Ectodermal cell (in vitro differentiated cells): ENCODE results near the gene SARS2.
"Not testable (repeated sequence)": the region's sequence is repeated elsewhere in the genome, so short reads cannot be mapped to it uniquely, and the experiment has no call there.

Experiments
- H3K27ac ChIP-seq: 2 replicates; pipeline ENCODE4 v1.7.0; 2013; ENCODE audit warnings: mild to moderate bottlenecking, low read depth, low read length; ENCODE audit not compliant: insufficient read depth, poor library complexity, severe bottlenecking
- H3K27me3 ChIP-seq: 2 replicates; pipeline ENCODE4 v1.7.0; 2013; ENCODE audit warnings: mild to moderate bottlenecking, low read length; ENCODE audit not compliant: insufficient read depth, control insufficient read depth, poor library complexity, severe bottlenecking
- H3K36me3 ChIP-seq: one replicate; pipeline ENCODE4 v1.7.0; 2013; ENCODE audit warnings: low read length; ENCODE audit not compliant: control insufficient read depth, insufficient read depth
- H3K4me1 ChIP-seq: one replicate; pipeline ENCODE4 v1.7.0; 2013; ENCODE audit warnings: low read length; ENCODE audit not compliant: control insufficient read depth, insufficient read depth
- H3K4me3 ChIP-seq: 2 replicates; pipeline ENCODE4 v1.7.0; 2013; ENCODE audit warnings: low read depth, low read length, control low read depth; ENCODE audit not compliant: insufficient read depth
- H3K9me3 ChIP-seq: 2 replicates; pipeline ENCODE4 v1.7.0; 2013; ENCODE audit warnings: mild to moderate bottlenecking, low read length, moderate library complexity; ENCODE audit not compliant: control insufficient read depth
- WGBS, 2 experiments: methylation state at CpG; one replicate each; pipeline ENCODE4 v1.1.7; 2013; ENCODE audit warnings: missing lambda C conversion rate in 2 of 2; 5-methylcytosine and 5-hydroxymethylcytosine counted together

SARS2 gene

DNA sequence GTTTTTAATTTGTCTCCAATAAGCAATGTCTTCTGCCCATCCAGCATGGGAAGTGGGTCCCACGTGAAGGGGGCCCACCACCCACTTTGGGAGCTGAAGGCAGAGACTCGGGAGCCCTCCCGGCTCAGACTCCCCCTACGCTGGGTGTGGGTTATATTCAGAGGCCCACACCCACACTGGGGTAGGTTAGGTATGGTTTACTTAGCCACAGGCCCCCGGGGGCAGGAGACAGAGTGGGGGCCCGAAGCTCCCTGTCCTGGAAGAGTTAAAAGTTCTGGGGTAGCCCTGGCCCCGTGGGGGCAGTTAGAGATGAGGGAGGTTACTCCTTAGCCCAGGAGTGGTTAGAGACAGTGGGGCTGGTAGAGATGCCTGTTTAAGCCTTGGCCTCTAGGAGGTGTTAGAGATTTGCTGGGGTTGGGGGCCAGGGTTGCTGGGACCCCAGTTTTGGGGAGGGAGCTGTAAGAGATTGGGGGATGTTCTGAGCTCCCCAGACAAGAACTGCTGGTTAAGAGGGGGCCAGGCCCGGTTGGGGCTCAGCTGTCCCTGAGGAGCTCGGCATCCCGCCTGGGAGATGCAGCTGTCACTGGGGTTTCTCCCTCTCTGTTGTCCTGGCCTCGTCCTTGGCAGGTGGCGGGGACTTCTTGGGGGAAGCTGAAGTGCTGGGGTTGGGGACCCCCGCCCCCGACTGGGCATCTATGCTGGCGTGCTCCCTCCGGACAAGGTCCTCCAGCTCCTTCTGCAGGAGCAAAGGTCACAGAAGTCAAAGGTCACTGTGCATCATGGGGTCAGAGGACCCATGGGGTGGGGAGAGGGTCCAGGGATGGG, 51.8 kb downstream of the SARS2 start:
- H3K27me3 ChIP-seq, result no peaks in the 10 kb centered on the region
- WGBS, 2 experiments, result 90% methylated on average over 16 of the region's 16 CpGs
- no peak overlapping the region for H3K27ac ChIP-seq
- no peak overlapping the region for H3K4me3 ChIP-seq
- peaks cover 9% of the 10 kb centered on the region for H3K4me1 ChIP-seq
- no peaks in the 10 kb centered on the region for H3K9me3 ChIP-seq
- no peaks in the 10 kb centered on the region for H3K36me3 ChIP-seq

DNA sequence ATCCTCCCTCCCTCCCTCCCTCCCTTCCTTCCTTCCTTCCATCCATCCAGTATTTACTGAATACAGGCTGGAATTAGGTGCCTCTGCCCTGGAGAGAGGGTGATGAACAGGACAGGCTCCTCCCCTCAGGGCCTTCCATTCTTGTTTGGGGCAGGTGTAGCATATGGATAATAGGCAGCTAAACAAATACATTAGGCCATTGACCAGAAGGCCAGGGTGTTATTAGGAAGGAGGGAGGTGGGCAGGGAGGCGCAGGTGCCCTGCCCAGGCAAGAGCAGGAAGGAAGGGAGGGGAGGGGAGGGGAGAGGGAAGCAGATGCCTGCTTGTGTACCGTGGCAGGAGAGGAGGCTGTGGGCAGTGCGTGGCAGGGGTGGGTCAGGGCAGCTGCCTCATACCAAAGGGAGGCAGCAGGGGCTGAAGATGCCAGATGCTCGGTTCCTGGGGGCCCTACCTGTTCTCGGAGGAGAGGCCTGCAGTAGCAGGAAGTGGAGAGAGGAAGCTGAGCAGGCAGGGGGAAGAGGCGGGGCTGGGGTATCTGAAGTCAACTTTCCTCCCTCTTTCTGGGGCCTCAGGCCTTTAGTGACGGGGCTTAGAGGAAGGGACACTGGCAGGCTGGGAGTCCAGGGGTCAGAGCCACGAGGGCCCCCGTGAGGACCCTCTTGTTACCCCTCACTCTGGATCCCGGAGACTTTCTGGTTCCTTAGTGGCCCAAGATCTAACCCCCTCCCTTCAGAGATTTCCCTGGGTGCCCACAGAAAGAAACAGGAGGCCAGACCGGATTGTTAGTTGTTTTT, 52.6 kb downstream of the SARS2 start, which contains the start of gene RINL:
Gene RINL, minus strand, starts transcription at position 495 of the 794 bp plus-strand sequence. CDS start 1,533 bp downstream, outside the sequence.
- 79 to 82% methylated on average over 11 of the region's 11 CpGs for WGBS, 2 experiments
- Histone ChIP-seq H3K9me3 (no peaks in the 10 kb centered on the region), H3K27ac (no peak within 1 kb of the TSS), H3K36me3 (no peaks in the 10 kb centered on the region), H3K4me3 (no peak within 1 kb of the TSS), H3K4me1 (peaks cover 9% of the 10 kb centered on the region), H3K27me3 (no peaks in the 10 kb centered on the region)

GRCh38 chr19:38875656-38876395, 54.7 kb downstream of the SARS2 start:
- peaks cover 9% of the 10 kb centered on the region for H3K4me1 ChIP-seq
- no peaks in the 10 kb centered on the region for H3K9me3 ChIP-seq
- H3K27ac ChIP-seq, result no peak overlapping the region
- WGBS, 2 experiments, result 84 to 87% methylated on average over 5 to 6 of the region's 6 CpGs
- peaks cover under 1% of the 10 kb centered on the region for H3K27me3 ChIP-seq
- H3K36me3 ChIP-seq, result no peaks in the 10 kb centered on the region
- no peak overlapping the region for H3K4me3 ChIP-seq

- H3K4me3 ChIP-seq, H3K27ac ChIP-seq, H3K9me3 ChIP-seq, H3K4me1 ChIP-seq, H3K36me3 ChIP-seq: not testable (repeated sequence)
- peaks cover 16% of the 10 kb centered on the region for H3K27me3 ChIP-seq
- 94% methylated on average over 10 of the region's 10 CpGs for WGBS, 2 experiments
These were observed 57.2 kb downstream of the SARS2 start for GRCh38 chr19:38873400-38873799.

DNA sequence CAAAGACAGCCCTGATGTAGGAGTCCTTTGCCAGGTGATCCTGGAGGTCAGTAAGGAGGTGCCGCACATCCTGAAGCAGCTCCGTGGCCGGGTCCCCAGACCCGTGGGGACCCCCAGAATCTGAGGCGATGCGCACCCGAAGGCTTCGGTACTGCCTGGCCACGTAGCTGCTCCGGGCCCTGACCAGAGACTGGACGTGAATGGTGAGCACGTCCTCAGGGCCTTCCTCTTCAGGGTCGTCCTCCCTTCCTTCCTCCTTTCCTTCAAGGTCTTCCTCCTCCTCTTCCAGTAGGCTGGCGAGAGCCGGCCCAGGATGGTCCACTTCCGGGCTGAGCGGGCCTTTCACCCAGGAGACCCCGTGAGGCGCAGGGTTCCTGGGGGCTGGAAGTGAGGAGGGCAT, 60.0 kb downstream of the SARS2 start:
- WGBS, 2 experiments, result 92 to 93% methylated on average over 19 of the region's 19 CpGs
- Histone ChIP-seq H3K27ac (no peak overlapping the region), H3K4me1 (no peaks in the 10 kb centered on the region), H3K27me3 (peaks cover 16% of the 10 kb centered on the region), H3K4me3 (no peak overlapping the region), H3K9me3 (no peaks in the 10 kb centered on the region), H3K36me3 (no peaks in the 10 kb centered on the region)

- Histone ChIP-seq H3K36me3 (no peaks in the 10 kb centered on the region), H3K4me3 (peak overlapping the region; percentile 14), H3K4me1 (no peaks in the 10 kb centered on the region), H3K27me3 (peaks cover 16% of the 10 kb centered on the region), H3K27ac (no peak overlapping the region), H3K9me3 (no peaks in the 10 kb centered on the region)
- WGBS, 2 experiments, result 30 to 32% methylated on average over 62 of the region's 62 CpGs
These were observed 60.5 kb downstream of the SARS2 start for GRCh38 chr19:38869836-38870607.

DNA sequence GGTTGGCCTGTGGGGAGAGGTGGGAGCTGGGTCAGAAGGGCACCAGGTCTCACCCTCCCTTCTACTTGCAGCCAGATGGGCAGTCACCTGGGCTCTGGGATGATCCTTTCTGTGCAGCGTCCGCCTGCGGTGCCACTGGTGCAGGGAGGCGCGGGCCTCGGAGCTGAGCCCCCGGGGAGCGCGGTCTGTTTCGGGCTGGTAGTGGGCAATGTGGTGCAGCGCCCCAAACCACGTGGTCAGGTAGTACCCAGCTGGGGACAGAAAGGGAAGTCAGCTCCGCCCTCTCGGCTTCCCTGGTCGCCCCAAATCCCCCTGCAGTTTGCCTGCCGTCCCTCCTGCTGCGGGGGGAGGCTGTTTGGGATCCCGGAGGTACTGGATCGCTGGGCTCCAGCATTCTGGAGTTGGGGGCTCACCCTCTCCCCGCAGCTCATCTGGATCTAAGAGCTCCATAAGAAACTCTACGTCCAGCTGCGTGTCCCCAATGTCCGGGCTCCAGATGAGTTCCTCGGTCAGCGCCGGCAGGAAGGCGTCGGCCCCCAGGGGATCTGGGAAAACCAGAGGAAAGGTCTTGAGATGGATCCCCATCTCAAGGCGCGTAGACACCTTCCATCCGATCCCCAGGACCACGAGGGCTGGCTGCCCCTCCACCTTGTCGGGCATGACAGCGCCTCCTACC, 61.3 kb downstream of the SARS2 start:
- H3K36me3 ChIP-seq, result no peaks in the 10 kb centered on the region
- H3K27ac ChIP-seq, result no peak overlapping the region
- peak overlapping the region; percentile 14 for H3K4me3 ChIP-seq
- 66% methylated on average over 34 of the region's 34 CpGs for WGBS, 2 experiments
- no peaks in the 10 kb centered on the region for H3K9me3 ChIP-seq
- peaks cover 16% of the 10 kb centered on the region for H3K27me3 ChIP-seq
- H3K4me1 ChIP-seq, result no peaks in the 10 kb centered on the region

DNA sequence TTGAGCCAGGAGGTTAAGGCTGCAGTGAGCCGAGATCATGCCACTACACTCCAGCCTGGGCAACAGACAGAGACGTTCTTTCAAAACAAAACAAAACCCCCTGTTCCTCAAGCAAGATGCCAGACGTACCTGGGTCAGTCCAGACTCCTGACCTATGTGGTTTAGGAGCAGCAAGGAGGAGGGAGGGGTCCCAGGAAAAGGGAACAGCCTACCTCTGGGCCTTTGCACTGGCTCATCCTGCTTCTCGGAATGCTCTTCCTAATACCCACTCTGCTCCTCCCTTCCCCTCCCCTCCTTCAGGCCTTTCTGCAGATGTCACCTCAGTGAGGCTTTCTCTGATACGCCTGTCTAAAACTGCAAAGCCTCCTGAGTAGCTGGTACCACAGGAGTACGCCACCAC, 62.0 kb downstream of the SARS2 start:
- peaks cover 16% of the 10 kb centered on the region for H3K27me3 ChIP-seq

DNA sequence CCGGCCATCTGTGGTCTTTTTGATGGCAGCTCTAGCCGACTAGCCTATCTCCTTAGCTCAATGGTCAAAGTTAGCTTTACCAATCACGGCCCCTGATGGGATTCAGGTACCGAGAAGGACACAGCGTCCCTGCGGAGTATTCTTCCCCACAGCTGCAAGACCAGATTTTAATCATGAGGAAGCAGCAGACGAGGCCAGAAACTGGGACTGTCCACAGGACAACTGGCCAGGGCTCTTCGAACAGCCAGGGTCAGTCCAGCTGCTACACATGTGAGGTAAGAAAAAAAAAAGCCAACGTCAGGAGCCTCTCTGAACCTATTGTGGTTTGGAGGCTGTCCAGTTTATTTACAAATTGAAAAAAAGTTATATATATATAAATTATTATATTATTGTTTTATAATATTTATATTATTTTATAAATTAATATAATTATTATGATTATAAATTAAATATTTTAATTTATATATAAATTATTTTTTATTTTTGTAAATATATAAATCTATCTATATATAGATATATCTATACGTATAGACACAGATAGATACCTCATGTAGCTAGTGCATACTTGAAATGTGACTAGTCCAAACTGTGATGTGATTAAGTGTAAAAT, 63.3 kb downstream of the SARS2 start:
- Histone ChIP-seq H3K4me3 (no peak overlapping the region), H3K27me3 (peaks cover 16% of the 10 kb centered on the region), H3K9me3 (no peaks in the 10 kb centered on the region), H3K4me1 (no peaks in the 10 kb centered on the region), H3K36me3 (no peaks in the 10 kb centered on the region), H3K27ac (no peak overlapping the region)
- 92 to 96% methylated on average over 8 of the region's 10 CpGs for WGBS, 2 experiments

More for the DNA sequence above, 62.0 kb downstream of the SARS2 start:
- 88 to 91% methylated on average over 6 of the region's 6 CpGs for WGBS, 2 experiments
- no peaks in the 10 kb centered on the region for H3K36me3 ChIP-seq
- H3K4me1 ChIP-seq, result no peaks in the 10 kb centered on the region
- H3K27ac ChIP-seq, result no peak overlapping the region
- no peak overlapping the region for H3K4me3 ChIP-seq
- no peaks in the 10 kb centered on the region for H3K9me3 ChIP-seq
